ENCODE measurements around the gene CTNND2. TPM values are rescaled to one million over a fixed set of nuclear protein-coding genes. Genes with fewer than 3 reads are reported as not detected.

Gene CTNND2
- total RNA-seq, 2 donors from 2014 or later, result not detected

DNA sequence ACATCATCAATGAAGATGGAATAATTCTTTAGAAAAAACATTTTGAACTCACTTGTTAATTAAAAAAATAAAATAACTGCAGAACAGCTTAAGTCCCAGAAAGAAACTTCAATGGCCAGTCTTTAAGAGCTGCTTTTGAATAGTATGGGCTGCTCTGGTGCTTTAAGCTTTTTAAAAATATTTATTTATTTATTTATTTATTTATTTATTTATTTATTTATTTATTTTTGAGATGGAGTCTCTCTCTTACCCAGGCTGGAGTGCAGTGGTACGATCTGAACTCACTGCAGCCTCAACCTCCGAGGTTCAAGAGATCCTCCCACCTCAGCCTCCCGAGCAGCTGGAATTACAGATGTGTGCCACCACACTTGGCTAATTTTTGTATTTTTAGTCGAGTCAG lies 626.9 kb downstream of the CTNND2 start:
- Histone ChIP-seq H3K4me3 (no peak overlapping the region), H3K4me1 (ENCODE audit: control insufficient read depth in 1 of 2, low read depth in 2 of 2) (no peaks in the 10 kb centered on the region), H3K36me3 (no peaks in the 10 kb centered on the region), H3K9me3 (no peaks in the 10 kb centered on the region), H3K27me3 (replicated peaks; ENCODE audit: insufficient read depth) (no peaks in the 10 kb centered on the region), H3K27ac (no peak overlapping the region)
- ATAC-seq (ENCODE audit: insufficient number of reproducible peaks, low FRiP score, low read depth) (no peak), DNase-seq (ENCODE audit: low spot score) (no peak)
- TF ChIP-seq, protein P1, sequence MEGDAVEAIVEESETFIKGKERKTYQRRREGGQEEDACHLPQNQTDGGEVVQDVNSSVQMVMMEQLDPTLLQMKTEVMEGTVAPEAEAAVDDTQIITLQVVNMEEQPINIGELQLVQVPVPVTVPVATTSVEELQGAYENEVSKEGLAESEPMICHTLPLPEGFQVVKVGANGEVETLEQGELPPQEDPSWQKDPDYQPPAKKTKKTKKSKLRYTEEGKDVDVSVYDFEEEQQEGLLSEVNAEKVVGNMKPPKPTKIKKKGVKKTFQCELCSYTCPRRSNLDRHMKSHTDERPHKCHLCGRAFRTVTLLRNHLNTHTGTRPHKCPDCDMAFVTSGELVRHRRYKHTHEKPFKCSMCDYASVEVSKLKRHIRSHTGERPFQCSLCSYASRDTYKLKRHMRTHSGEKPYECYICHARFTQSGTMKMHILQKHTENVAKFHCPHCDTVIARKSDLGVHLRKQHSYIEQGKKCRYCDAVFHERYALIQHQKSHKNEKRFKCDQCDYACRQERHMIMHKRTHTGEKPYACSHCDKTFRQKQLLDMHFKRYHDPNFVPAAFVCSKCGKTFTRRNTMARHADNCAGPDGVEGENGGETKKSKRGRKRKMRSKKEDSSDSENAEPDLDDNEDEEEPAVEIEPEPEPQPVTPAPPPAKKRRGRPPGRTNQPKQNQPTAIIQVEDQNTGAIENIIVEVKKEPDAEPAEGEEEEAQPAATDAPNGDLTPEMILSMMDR (IDR thresholded peaks at IDR 0.05), result no peak

DNA sequence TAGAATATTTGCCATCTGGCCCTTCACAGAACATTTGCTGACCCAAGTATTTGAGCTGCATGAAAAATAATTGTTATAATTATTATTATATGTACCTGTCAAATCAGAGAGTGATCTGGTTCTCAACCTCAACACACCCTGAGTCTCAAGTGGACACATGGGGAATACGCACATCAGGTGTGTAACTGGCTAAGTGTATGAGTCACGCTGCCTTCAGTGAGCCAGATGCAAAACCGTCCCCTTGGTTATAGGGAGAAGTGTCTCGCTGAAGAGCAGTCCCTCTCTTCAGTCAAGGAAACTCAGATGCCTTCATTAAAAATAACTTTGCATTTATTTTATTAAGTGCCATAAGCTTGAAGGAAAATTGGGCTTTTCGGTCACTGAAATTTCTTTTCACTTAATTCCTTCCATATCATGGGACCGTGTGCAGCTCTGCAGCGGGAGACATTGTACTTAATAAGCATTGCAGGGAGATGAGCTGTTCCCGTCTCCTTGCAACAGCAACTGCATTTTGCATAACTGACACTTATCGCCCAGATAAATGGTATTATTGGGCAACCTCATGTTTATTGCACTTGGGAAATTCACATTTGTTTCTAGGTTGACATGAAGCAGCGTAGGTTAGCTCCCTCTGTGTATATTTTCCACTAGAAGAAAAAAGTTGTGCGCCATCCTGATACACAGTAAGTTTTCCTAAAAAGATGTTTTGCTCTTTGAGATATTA lies 630.9 kb downstream of the CTNND2 start:
- Histone ChIP-seq H3K4me3 (no peak overlapping the region), H3K36me3 (no peaks in the 10 kb centered on the region), H3K4me1 (ENCODE audit: control insufficient read depth in 1 of 2, low read depth in 2 of 2) (no peaks in the 10 kb centered on the region), H3K27me3 (replicated peaks; ENCODE audit: insufficient read depth) (no peaks in the 10 kb centered on the region), H3K27ac (no peak overlapping the region), H3K9me3 (no peaks in the 10 kb centered on the region)
- DNase-seq (ENCODE audit: low spot score) (no peak), ATAC-seq (ENCODE audit: insufficient number of reproducible peaks, low FRiP score, low read depth) (no peak)
- TF ChIP-seq, protein P1 (IDR thresholded peaks at IDR 0.05), result no peak

DNA sequence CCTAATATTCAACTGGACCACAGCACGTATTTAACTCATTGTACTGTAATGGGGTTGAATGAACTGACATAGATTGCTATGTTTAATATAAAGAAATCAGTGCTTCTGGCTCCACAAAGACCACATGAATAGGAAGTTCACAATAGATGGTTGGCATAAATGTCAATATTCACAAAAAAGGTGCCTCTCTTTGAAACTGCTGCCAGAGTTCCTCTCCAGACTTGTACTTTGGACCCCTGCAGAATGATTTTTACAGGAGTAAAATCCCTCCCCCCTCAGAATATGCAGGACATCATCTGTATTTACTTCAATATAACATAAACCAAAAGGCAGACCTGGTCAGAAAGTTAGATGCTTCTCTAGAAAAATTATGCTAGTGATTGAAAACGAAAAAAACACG lies 634.7 kb downstream of the CTNND2 start:
- Histone ChIP-seq H3K4me1 (ENCODE audit: control insufficient read depth in 1 of 2, low read depth in 2 of 2) (no peaks in the 10 kb centered on the region), H3K4me3 (no peak overlapping the region), H3K27ac (no peak overlapping the region), H3K36me3 (no peaks in the 10 kb centered on the region), H3K9me3 (no peaks in the 10 kb centered on the region), H3K27me3 (replicated peaks; ENCODE audit: insufficient read depth) (no peaks in the 10 kb centered on the region)
- TF ChIP-seq, protein P1 (IDR thresholded peaks at IDR 0.05), result no peak
- no peak for DNase-seq (ENCODE audit: low spot score)
- no peak for ATAC-seq (ENCODE audit: insufficient number of reproducible peaks, low FRiP score, low read depth)

DNA sequence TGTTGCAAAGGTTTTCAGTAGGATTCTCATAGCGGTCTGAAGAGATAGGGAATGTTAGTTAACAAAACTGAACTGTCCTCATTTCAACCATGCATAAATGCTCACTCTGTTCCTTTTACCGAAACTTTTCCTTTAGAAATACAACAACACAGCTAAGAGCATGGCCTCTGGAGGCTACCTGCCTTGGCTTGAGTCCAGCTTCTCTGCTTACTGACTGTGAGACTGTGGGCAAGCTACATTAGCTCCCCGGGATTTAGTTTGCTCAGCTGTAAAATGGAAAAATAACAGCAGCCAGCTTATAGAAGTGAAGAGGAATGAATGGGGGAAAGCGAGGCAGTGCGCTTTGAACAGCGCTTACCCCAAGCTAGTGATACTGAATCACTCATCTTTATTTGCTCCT lies 635.4 kb downstream of the CTNND2 start:
- Histone ChIP-seq H3K4me1 (ENCODE audit: control insufficient read depth in 1 of 2, low read depth in 2 of 2) (no peaks in the 10 kb centered on the region), H3K36me3 (no peaks in the 10 kb centered on the region), H3K4me3 (no peak overlapping the region), H3K27me3 (replicated peaks; ENCODE audit: insufficient read depth) (no peaks in the 10 kb centered on the region), H3K9me3 (no peaks in the 10 kb centered on the region), H3K27ac (no peak overlapping the region)
- ATAC-seq (ENCODE audit: insufficient number of reproducible peaks, low FRiP score, low read depth), result no peak
- DNase-seq (ENCODE audit: low spot score), result no peak
- TF ChIP-seq, protein P1 (IDR thresholded peaks at IDR 0.05), result no peak

DNA sequence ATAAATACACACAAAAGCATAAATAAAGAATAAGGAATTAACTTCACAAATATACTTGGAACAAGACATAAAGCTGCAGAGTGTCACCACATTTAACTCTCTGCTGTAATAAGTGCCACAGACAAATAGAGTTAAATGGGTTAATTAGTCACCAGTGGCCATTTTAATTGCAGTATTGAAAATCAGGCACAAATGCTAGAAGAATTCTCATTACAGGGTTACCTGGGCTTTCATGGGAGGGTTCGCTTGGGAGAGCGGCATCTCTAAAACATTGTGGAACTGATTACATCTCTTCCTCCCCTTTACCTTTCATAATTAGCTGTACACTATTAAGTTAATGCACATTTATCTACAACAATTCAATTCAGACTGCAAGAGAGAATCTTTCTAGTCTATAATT lies 637.9 kb downstream of the CTNND2 start:
- ATAC-seq (ENCODE audit: insufficient number of reproducible peaks, low FRiP score, low read depth), result no peak
- H3K4me1 ChIP-seq (ENCODE audit: control insufficient read depth in 1 of 2, low read depth in 2 of 2), result no peaks in the 10 kb centered on the region

More for the DNA sequence above, 637.9 kb downstream of the CTNND2 start:
- TF ChIP-seq, protein P1 (IDR thresholded peaks at IDR 0.05), result no peak
- Histone ChIP-seq H3K27me3 (replicated peaks; ENCODE audit: insufficient read depth) (no peaks in the 10 kb centered on the region), H3K4me3 (no peak overlapping the region), H3K27ac (no peak overlapping the region), H3K36me3 (no peaks in the 10 kb centered on the region), H3K9me3 (no peaks in the 10 kb centered on the region)
- DNase-seq (ENCODE audit: low spot score), result no peak

All from thoracic aorta (tissue), 2 donors.